ENCODE measurements around the gene FSD1. TPM values are rescaled to one million over a fixed set of nuclear protein-coding genes. Genes with fewer than 3 reads are reported as not detected.

The FSD1 gene
- total and polyA plus RNA-seq, 9 of the 15 experiments (the other 6 are each of a cell fraction or from before 2014, with no cell fraction given): 0.11 to 1.9 (median 0.94) TPM; not detected in 1

- Histone ChIP-seq H2AFZ (ENCODE audit: low read depth, low read length) (no peak overlapping the region), H4K20me1 (replicated peaks; ENCODE audit: control insufficient read depth, insufficient read depth, low read length) (peaks cover 5% of the 10 kb centered on the region; the same call in 1 of the 2 replicates), H3K9me1 (ENCODE audit: control insufficient read depth, insufficient read depth, low read length) (no peaks in the 10 kb centered on the region), H3K4me1 (replicated peaks in 1 of 2; ENCODE audit: control insufficient read depth in 2 of 2, insufficient read depth in 2 of 2, low read length in 2 of 2) (peaks cover 0 to 70% of the 10 kb centered on the region in 2 experiments; a peak in 2 of 5 replicates), H3K4me3 (no peak overlapping the region), H3K9ac (ENCODE audit: insufficient read depth in 1 of 2, low read depth in 2 of 2, low read length in 2 of 2) (peak overlapping the region in 1 of 2 experiments; percentile 52; a peak in 1 of 4 replicates), H3K27me3 (ENCODE audit: control insufficient read depth in 2 of 2, insufficient read depth in 2 of 2, low read length in 2 of 2) (no peaks in the 10 kb centered on the region), H3K36me3 (ENCODE audit: control insufficient read depth, insufficient read depth, low read length) (peaks cover 59% of the 10 kb centered on the region; the same call in 2 of the 3 replicates), H3K79me2 (ENCODE audit: control insufficient read depth, insufficient read depth, low read length) (no peaks in the 10 kb centered on the region), H3K27ac (ENCODE audit: extremely low read depth, low read depth, low read length) (no peak overlapping the region), H3K9me3 (replicated peaks; ENCODE audit: control insufficient read depth, insufficient read depth, low read depth, low read length) (no peaks in the 10 kb centered on the region), H3K4me2 (ENCODE audit: insufficient read depth, low read length) (no peak overlapping the region)
- WGBS (ENCODE audit: insufficient coverage, low coverage, missing lambda C conversion rate): 94% methylated on average over 15 of the region's 16 CpGs
- no peak for TF ChIP-seq CEBPZ (IDR thresholded peaks at IDR 0.05; ENCODE audit: borderline replicate concordance, low read depth, low read length)
- peak; percentile 64 for TF ChIP-seq POLR2G (IDR thresholded peaks at IDR 0.05; ENCODE audit: low read depth, low read length)
- TF ChIP-seq MYNN (IDR thresholded peaks at IDR 0.05): peak; percentile 73; the same call in 1 of the 2 replicates
- no peak for TF ChIP-seq MYNN (CRISPR knock-in tag; IDR thresholded peaks at IDR 0.05)
- peak; percentile 35 for TF ChIP-seq POLR2A (conservative IDR thresholded peaks at IDR 0.05)
- TF ChIP-seq GTF3C2 (IDR thresholded peaks at IDR 0.05; ENCODE audit: borderline replicate concordance, extremely low read depth, insufficient read length): no peak
- TF ChIP-seq RBM22 (IDR thresholded peaks at IDR 0.05; ENCODE audit: low read depth, low read length, poor library complexity, severe bottlenecking): peak; percentile 67
- peak; percentile 42; the same call in 1 of the 2 replicates for TF ChIP-seq SUPT5H (IDR thresholded peaks at IDR 0.05)
- no peak for TF ChIP-seq FOXJ2 (tag; IDR thresholded peaks at IDR 0.05)
- TF ChIP-seq AFF4 (CRISPR knock-in tag; IDR thresholded peaks at IDR 0.05): peak; percentile 55; the same call in 1 of the 2 replicates
- peak; percentile 76 for TF ChIP-seq POLR2AphosphoS2 (IDR thresholded peaks at IDR 0.05; ENCODE audit: low read length)
- FAIRE-seq: no peak
- DNase-seq (ENCODE audit: extremely low read depth in 1 of 4, low spot score in 3 of 4): no peak
- ChIA-PET POLR2A (interaction anchor here (1.1 to 2.7 kb wide), 4 partner anchors 9 to 91 kb away, joined by 3 to 18 read pairs (median 5); partner anchors contain the start of gene MPND), CTCF (ENCODE audit: low intra/inter-chr PET ratio) (no interaction called here)
- in situ Hi-C loops (cut with MboI) (no loop called here), intact Hi-C loops (cut with micrococcal nuclease) (no loop called here)
- no peak for ATAC-seq
- BruUV-seq (replicated peaks): no TSS peak
Measured at GRCh38 chr19:4357921-4358326, 53.5 kb downstream of the FSD1 start.
